GM12801 (cell line): Measurements from ENCODE around the gene MRPL45.

ENCODE experiments used
- CTCF ChIP-seq: IDR thresholded peaks from one replicate; pipeline ENCODE4 v1.5.1; 2011; ENCODE audit warnings: control low read depth; ENCODE audit not compliant: insufficient read length; ENCODE audit errors: extremely low read depth

The MRPL45 gene

GRCh38 chr17:38330941-38331411 is 34.0 kb downstream of the MRPL45 start:
- TF ChIP-seq CTCF, result no peak

- no peak for TF ChIP-seq CTCF
Measured at GRCh38 chr17:38332735-38333134, 35.8 kb downstream of the MRPL45 start.

GRCh38 chr17:38333635-38334295 is 36.8 kb downstream of the MRPL45 start:
- TF ChIP-seq CTCF, result no peak

- no peak for TF ChIP-seq CTCF
Measured at GRCh38 chr17:38334480-38335364, 37.8 kb downstream of the MRPL45 start.

- no peak for TF ChIP-seq CTCF
Measured at GRCh38 chr17:38336838-38337237, 39.9 kb downstream of the MRPL45 start.

GRCh38 chr17:38338053-38338452 is 41.1 kb downstream of the MRPL45 start:
- no peak for TF ChIP-seq CTCF

GRCh38 chr17:38338535-38338934 is 41.6 kb downstream of the MRPL45 start:
- no peak for TF ChIP-seq CTCF
